B cell (primary cell): ENCODE data around the gene MSH3.

ENCODE experiments used
- CTCF ChIP-seq: fragments of 200-600 bp; IDR thresholded peaks from one replicate; pipeline ENCODE4 v1.8.0; 2022; ENCODE audit warnings: antibody characterized with exemption, mild to moderate bottlenecking
- EZH2 ChIP-seq: IDR thresholded peaks from 2 replicates; pipeline ENCODE4 v1.6.1; 2012; ENCODE audit warnings: borderline replicate concordance, low read depth, mild to moderate bottlenecking, moderate library complexity, low read length; ENCODE audit not compliant: insufficient read depth, poor library complexity, severe bottlenecking

GRCh38 chr5:80705216-80705769, 50.8 kb downstream of the MSH3 start:
- TF ChIP-seq CTCF (no peak), EZH2 (no peak)
